Esophagus mucosa (tissue), 1 donor: ENCODE data around the gene RGPD5. TPM values are rescaled to one million over a fixed set of nuclear protein-coding genes. Genes with fewer than 3 reads are reported as not detected.
"Not testable (repeated sequence)": the region's sequence is repeated elsewhere in the genome, so short reads cannot be mapped to it uniquely, and the experiment has no call there.

Experiments used
- ATAC-seq: fragments of 200-7000 bp; cut with Tn5 transposase; one replicate; pipeline ENCODE4 v1.9.1; 2020
- total RNA-seq: library from RNA; stranded (reverse); gene quantifications from one replicate; pipeline ENCODE4 v1.2.4, GENCODE V29; 2023
- donor health status: DM: yes; HTN: yes; CAD: no.

Gene RGPD5
- 16.1 TPM for total RNA-seq

- ATAC-seq: peak; percentile 100
Measured at GRCh38 chr2:109794074-109794737, at the start of gene RGPD5. Gene RGPD5, plus strand, starts transcription at chr2:109794305. Its CDS starts 161 bp downstream, at chr2:109794466.

GRCh38 chr2:109751572-109751971 is 42.5 kb upstream of the RGPD5 start:
- ATAC-seq: not testable (repeated sequence)

- ATAC-seq: peak; percentile 71
Measured at GRCh38 chr2:109757163-109757824, 36.8 kb upstream of the RGPD5 start.

- peak; percentile 41 for ATAC-seq
Measured at GRCh38 chr2:109760265-109761042, 33.7 kb upstream of the RGPD5 start.

- not testable (repeated sequence) for ATAC-seq
Measured at GRCh38 chr2:109761043-109761454, 33.1 kb upstream of the RGPD5 start.

GRCh38 chr2:109761976-109762375 is 32.1 kb upstream of the RGPD5 start:
- not testable (repeated sequence) for ATAC-seq

GRCh38 chr2:109766074-109766473 is 28.0 kb upstream of the RGPD5 start:
- not testable (repeated sequence) for ATAC-seq

GRCh38 chr2:109766886-109767578 is 27.1 kb upstream of the RGPD5 start:
- ATAC-seq: not testable (repeated sequence)

GRCh38 chr2:109768934-109769333 is 25.2 kb upstream of the RGPD5 start:
- ATAC-seq: not testable (repeated sequence)

GRCh38 chr2:109779118-109779517 is 15.0 kb upstream of the RGPD5 start:
- not testable (repeated sequence) for ATAC-seq

GRCh38 chr2:109781147-109781816 is 12.8 kb upstream of the RGPD5 start:
- ATAC-seq: not testable (repeated sequence)

GRCh38 chr2:109782446-109782993 is 11.6 kb upstream of the RGPD5 start:
- not testable (repeated sequence) for ATAC-seq

- not testable (repeated sequence) for ATAC-seq
Measured at GRCh38 chr2:109791530-109792279, 2.4 kb upstream of the RGPD5 start.

- peak; percentile 32 for ATAC-seq
Measured at GRCh38 chr2:109792659-109793058, 1.4 kb upstream of the RGPD5 start.

- ATAC-seq: peak; percentile 66
Measured at GRCh38 chr2:109871129-109871751, 77.1 kb downstream of the RGPD5 start.

GRCh38 chr2:109876625-109877024 is 82.5 kb downstream of the RGPD5 start:
- not testable (repeated sequence) for ATAC-seq

GRCh38 chr2:109882112-109882511 is 88.0 kb downstream of the RGPD5 start:
- ATAC-seq: not testable (repeated sequence)

- not testable (repeated sequence) for ATAC-seq
Measured at GRCh38 chr2:109888414-109888813, 94.3 kb downstream of the RGPD5 start.

- peak; percentile 55 for ATAC-seq
Measured at GRCh38 chr2:109889909-109890308, 95.8 kb downstream of the RGPD5 start.

- not testable (repeated sequence) for ATAC-seq
Measured at GRCh38 chr2:109891024-109891423, 96.9 kb downstream of the RGPD5 start.
